DOHH2 (cell line): ENCODE measurements around the gene SLC22A1.
"Not testable (repeated sequence)": the region's sequence is repeated elsewhere in the genome, so short reads cannot be mapped to it uniquely, and the experiment has no call there.

Source experiments
- H3F3A ChIP-seq: fragments of 200-600 bp; sonication (generic), shearing (Covaris generic); 2 replicates; pipeline ENCODE4 v1.6.0; 2016; ENCODE audit warnings: antibody characterized with exemption, mild to moderate bottlenecking; ENCODE audit not compliant: control insufficient read depth, insufficient read depth
- H3K27ac ChIP-seq: fragments of 200-600 bp; sonication (generic); 2 replicates; pipeline ENCODE4 v1.5.1; 2014; ENCODE audit warnings: low read depth, mild to moderate bottlenecking, low read length, moderate library complexity
- H3K27me3 ChIP-seq: fragments of 200-600 bp; sonication (generic); 2 replicates; pipeline ENCODE4 v1.6.1; 2014; ENCODE audit warnings: mild to moderate bottlenecking, low read length, mixed read lengths; ENCODE audit not compliant: control insufficient read depth
- H3K36me3 ChIP-seq: fragments of 200-600 bp; sonication (generic); 2 replicates; pipeline ENCODE4 v1.6.1; 2014; ENCODE audit warnings: mild to moderate bottlenecking, low read length, moderate library complexity, mixed read lengths; ENCODE audit not compliant: control insufficient read depth
- H3K4me1 ChIP-seq: fragments of 200-600 bp; sonication (generic); 2 replicates; pipeline ENCODE4 v1.6.1; 2014; ENCODE audit warnings: mild to moderate bottlenecking, low read length, mixed read lengths; ENCODE audit not compliant: control insufficient read depth
- H3K4me2 ChIP-seq: fragments of 200-600 bp; sonication (generic); 2 replicates; pipeline ENCODE4 v1.6.0; 2014; ENCODE audit warnings: mild to moderate bottlenecking, low read length, moderate library complexity
- H3K4me3 ChIP-seq: fragments of 200-600 bp; sonication (generic); 2 replicates; pipeline ENCODE4 v1.5.1; 2014; ENCODE audit warnings: mild to moderate bottlenecking, low read length, mixed read lengths
- H3K79me2 ChIP-seq: fragments of 200-600 bp; sonication (generic); 2 replicates; pipeline ENCODE4 v1.6.1; 2014; ENCODE audit warnings: mild to moderate bottlenecking, low read length, mixed read lengths; ENCODE audit not compliant: control insufficient read depth
- H3K9me2 ChIP-seq: fragments of 200-600 bp; sonication (generic); replicated peaks from 2 replicates; pipeline ENCODE4 v1.6.1; 2014; ENCODE audit warnings: mild to moderate bottlenecking, low read length, mixed read lengths; ENCODE audit not compliant: control insufficient read depth
- H3K9me3 ChIP-seq: fragments of 200-600 bp; sonication (generic); 2 replicates; pipeline ENCODE4 v1.6.1; 2014; ENCODE audit warnings: antibody characterized with exemption, low read length, mixed read lengths; ENCODE audit not compliant: control insufficient read depth, insufficient read depth
- H4K20me1 ChIP-seq: fragments of 200-600 bp; sonication (generic); 2 replicates; pipeline ENCODE4 v1.6.0; 2014; ENCODE audit warnings: low read depth, mild to moderate bottlenecking, antibody characterized with exemption, low read length, moderate library complexity; ENCODE audit not compliant: control insufficient read depth, insufficient read depth
- CTCF ChIP-seq: fragments of 200-600 bp; sonication (generic); IDR thresholded peaks from one replicate; pipeline ENCODE4 v1.5.1; 2014; ENCODE audit warnings: antibody characterized with exemption, mild to moderate bottlenecking, low read depth, low read length; ENCODE audit not compliant: poor library complexity, severe bottlenecking
- EZH2phosphoT487 ChIP-seq: fragments of 200-600 bp; sonication (generic); IDR thresholded peaks from 2 replicates; pipeline ENCODE4 v1.6.1; 2017; ENCODE audit warnings: borderline replicate concordance, mild to moderate bottlenecking, antibody characterized with exemption, low read length, moderate library complexity, mixed read lengths

Gene SLC22A1

GRCh38 chr6:160089534-160089897, 32.1 kb upstream of the SLC22A1 start:
- no peaks in the 10 kb centered on the region for H3K79me2 ChIP-seq
- no peak overlapping the region for H3K4me2 ChIP-seq
- no peaks in the 10 kb centered on the region for H3K4me1 ChIP-seq
- no peaks in the 10 kb centered on the region for H3K9me3 ChIP-seq
- H3K36me3 ChIP-seq: peaks cover 57% of the 10 kb centered on the region
- no peak overlapping the region for H3K4me3 ChIP-seq
- H3F3A ChIP-seq: no peaks in the 10 kb centered on the region
- H3K27ac ChIP-seq: no peak overlapping the region
- H4K20me1 ChIP-seq: no peaks in the 10 kb centered on the region
- no peaks in the 10 kb centered on the region for H3K27me3 ChIP-seq
- H3K9me2 ChIP-seq: no peaks in the 10 kb centered on the region
- no peak for TF ChIP-seq EZH2phosphoT487
- TF ChIP-seq CTCF: no peak

GRCh38 chr6:160090442-160091239, 31.0 kb upstream of the SLC22A1 start:
- H3K79me2 ChIP-seq, H3K4me2 ChIP-seq, H3K27me3 ChIP-seq, H3K27ac ChIP-seq, H3F3A ChIP-seq, H3K4me1 ChIP-seq, H3K9me2 ChIP-seq, H4K20me1 ChIP-seq, H3K4me3 ChIP-seq, H3K9me3 ChIP-seq: not testable (repeated sequence)
- H3K36me3 ChIP-seq: peaks cover 55% of the 10 kb centered on the region

GRCh38 chr6:160092176-160092575, 29.4 kb upstream of the SLC22A1 start:
- H3K9me3 ChIP-seq, H3K27ac ChIP-seq: not testable (repeated sequence)
- H3K36me3 ChIP-seq: peaks cover 53% of the 10 kb centered on the region

GRCh38 chr6:160092602-160093001, 29.0 kb upstream of the SLC22A1 start:
- Histone ChIP-seq H3K9me3 (no peaks in the 10 kb centered on the region), H3K9me2 (no peaks in the 10 kb centered on the region), H3K79me2 (no peaks in the 10 kb centered on the region), H3K36me3 (peaks cover 55% of the 10 kb centered on the region), H3K27me3 (no peaks in the 10 kb centered on the region), H4K20me1 (no peaks in the 10 kb centered on the region), H3K4me2 (no peak overlapping the region), H3K4me3 (no peak overlapping the region), H3K27ac (no peak overlapping the region), H3F3A (no peaks in the 10 kb centered on the region), H3K4me1 (no peaks in the 10 kb centered on the region)
- TF ChIP-seq EZH2phosphoT487 (no peak), CTCF (no peak)

More at GRCh38 chr6:160092176-160092575, 29.4 kb upstream of the SLC22A1 start:
- not testable (repeated sequence) for H3K9me2 ChIP-seq, H3K4me2 ChIP-seq, H3F3A ChIP-seq, H3K79me2 ChIP-seq, H3K4me1 ChIP-seq, H3K27me3 ChIP-seq, H3K4me3 ChIP-seq, H4K20me1 ChIP-seq
